ENCODE measurements around the gene PLPPR2.

PLPPR2 gene

DNA sequence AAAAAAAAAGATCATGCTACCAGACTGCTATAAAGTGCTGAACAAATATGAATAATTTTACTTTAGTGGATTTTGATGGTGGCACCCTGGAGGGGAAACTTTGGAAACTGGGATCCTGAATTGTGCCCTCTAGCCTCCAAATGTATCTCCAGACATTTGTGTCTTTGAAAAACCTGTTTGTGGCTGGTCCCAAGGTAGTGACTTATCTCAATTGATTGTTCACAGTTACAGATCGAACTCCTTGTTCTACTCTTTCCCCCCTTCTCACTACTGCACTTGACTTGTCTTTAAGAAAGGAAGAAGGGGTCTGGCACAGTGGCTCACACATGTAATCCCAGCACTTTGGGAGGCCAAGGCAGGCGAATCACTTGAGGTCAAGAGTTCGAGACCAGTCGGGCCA lies 53.4 kb downstream of the PLPPR2 start:
- H3K4me3 ChIP-seq (ENCODE audit: low read depth, low read length): no peak overlapping the region
- TF ChIP-seq, protein P1, sequence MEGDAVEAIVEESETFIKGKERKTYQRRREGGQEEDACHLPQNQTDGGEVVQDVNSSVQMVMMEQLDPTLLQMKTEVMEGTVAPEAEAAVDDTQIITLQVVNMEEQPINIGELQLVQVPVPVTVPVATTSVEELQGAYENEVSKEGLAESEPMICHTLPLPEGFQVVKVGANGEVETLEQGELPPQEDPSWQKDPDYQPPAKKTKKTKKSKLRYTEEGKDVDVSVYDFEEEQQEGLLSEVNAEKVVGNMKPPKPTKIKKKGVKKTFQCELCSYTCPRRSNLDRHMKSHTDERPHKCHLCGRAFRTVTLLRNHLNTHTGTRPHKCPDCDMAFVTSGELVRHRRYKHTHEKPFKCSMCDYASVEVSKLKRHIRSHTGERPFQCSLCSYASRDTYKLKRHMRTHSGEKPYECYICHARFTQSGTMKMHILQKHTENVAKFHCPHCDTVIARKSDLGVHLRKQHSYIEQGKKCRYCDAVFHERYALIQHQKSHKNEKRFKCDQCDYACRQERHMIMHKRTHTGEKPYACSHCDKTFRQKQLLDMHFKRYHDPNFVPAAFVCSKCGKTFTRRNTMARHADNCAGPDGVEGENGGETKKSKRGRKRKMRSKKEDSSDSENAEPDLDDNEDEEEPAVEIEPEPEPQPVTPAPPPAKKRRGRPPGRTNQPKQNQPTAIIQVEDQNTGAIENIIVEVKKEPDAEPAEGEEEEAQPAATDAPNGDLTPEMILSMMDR (IDR thresholded peaks at IDR 0.05; ENCODE audit: low read depth, low read length): no peak

DNA sequence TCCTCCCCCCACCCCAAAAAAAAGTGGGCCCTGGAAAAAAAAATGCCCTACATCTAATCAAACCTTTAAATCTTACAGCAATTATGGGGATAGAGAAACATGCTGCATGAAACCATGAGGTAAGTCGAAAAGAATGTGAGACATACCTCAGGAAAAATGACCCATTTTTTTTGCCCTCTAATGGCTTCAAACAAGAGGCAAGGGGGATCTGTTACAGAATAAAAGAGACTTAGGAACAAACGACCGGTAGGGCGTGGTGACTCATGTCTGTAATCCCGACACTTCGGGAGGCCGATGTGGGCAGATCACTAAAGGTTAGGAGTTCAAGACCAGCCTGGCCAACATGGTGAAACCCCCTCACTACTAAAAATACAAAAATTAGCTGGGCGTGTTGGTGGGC lies 55.5 kb downstream of the PLPPR2 start:
- TF ChIP-seq, protein P1 (IDR thresholded peaks at IDR 0.05; ENCODE audit: low read depth, low read length): no peak
- H3K4me3 ChIP-seq (ENCODE audit: low read depth, low read length): no peak overlapping the region

DNA sequence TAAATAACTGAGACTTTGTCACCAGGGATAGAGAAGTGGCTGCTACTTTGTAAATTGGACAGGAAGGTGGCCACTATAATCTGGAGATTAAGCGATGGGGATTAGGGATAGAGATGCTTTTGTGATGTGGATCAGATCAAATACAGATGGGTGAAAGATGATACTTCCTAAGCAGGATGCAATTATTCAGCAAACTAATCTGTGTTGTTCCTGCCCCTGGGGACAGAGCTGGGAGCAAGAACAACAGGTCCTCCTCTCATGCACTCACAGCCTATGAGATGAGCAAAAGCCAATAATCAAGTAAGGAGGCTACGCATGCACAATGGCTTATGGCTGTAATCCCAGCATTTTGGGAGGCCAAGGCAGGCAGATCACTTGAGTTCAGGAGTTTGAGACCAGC lies 59.3 kb downstream of the PLPPR2 start:
- H3K4me3 ChIP-seq (ENCODE audit: low read depth, low read length): no peak overlapping the region
- TF ChIP-seq, protein P1 (IDR thresholded peaks at IDR 0.05; ENCODE audit: low read depth, low read length): no peak

All from WI38 (cell line).